Hepatocyte (in vitro differentiated cells): Measurements from ENCODE around the gene PRCD. TPM values are rescaled to one million over a fixed set of nuclear protein-coding genes. Genes with fewer than 3 reads are reported as not detected.

Source experiments
- DNase-seq: peaks from one replicate; pipeline ENCODE4 v3.0.0-alpha.2; 2016; ENCODE audit warnings: low spot score
- H2AFZ ChIP-seq: fragments of 200-600 bp; sonication (generic); 2 replicates; pipeline ENCODE4 v1.6.0; 2016; ENCODE audit warnings: antibody characterized with exemption, mild to moderate bottlenecking
- H3K27ac ChIP-seq: fragments of 200-600 bp; sonication (generic); 2 replicates; pipeline ENCODE4 v1.5.1; 2016; ENCODE audit warnings: mild to moderate bottlenecking
- H3K27me3 ChIP-seq: fragments of 200-600 bp; sonication (generic); 2 replicates; pipeline ENCODE4 v1.6.1; 2016
- H3K36me3 ChIP-seq: fragments of 200-600 bp; sonication (generic); replicated peaks from 2 replicates; pipeline ENCODE4 v1.5.1; 2016; ENCODE audit warnings: low read depth; ENCODE audit not compliant: insufficient read depth
- H3K4me1 ChIP-seq: fragments of 200-600 bp; sonication (generic); 2 replicates; pipeline ENCODE4 v1.5.1; 2016; ENCODE audit warnings: mild to moderate bottlenecking, moderate library complexity; ENCODE audit not compliant: insufficient read depth
- H3K4me2 ChIP-seq: fragments of 200-600 bp; sonication (generic); 2 replicates; pipeline ENCODE4 v1.6.0; 2016
- H3K4me3 ChIP-seq: fragments of 200-600 bp; sonication (generic); 2 replicates; pipeline ENCODE4 v1.5.1; 2016; ENCODE audit warnings: mild to moderate bottlenecking
- H3K79me2 ChIP-seq: fragments of 200-600 bp; sonication (generic); 2 replicates; pipeline ENCODE4 v1.6.0; 2017; ENCODE audit warnings: mild to moderate bottlenecking
- H3K9me2 ChIP-seq: fragments of 200-600 bp; sonication (generic); replicated peaks from 2 replicates; pipeline ENCODE4 v1.6.0; 2017; ENCODE audit warnings: mild to moderate bottlenecking; ENCODE audit not compliant: insufficient read depth
- H3K9me3 ChIP-seq: fragments of 200-600 bp; sonication (generic); 2 replicates; pipeline ENCODE4 v1.5.1; 2016; ENCODE audit warnings: low read depth, mild to moderate bottlenecking
- H4K20me1 ChIP-seq: fragments of 200-600 bp; sonication (generic); 2 replicates; pipeline ENCODE4 v1.6.0; 2016; ENCODE audit warnings: mild to moderate bottlenecking; ENCODE audit not compliant: insufficient read depth, poor library complexity, severe bottlenecking
- CTCF ChIP-seq: fragments of 200-600 bp; sonication (generic); IDR thresholded peaks from 2 replicates; pipeline ENCODE4 v1.5.1; 2016; ENCODE audit warnings: antibody characterized with exemption, mild to moderate bottlenecking; ENCODE audit not compliant: poor library complexity
- EZH2 ChIP-seq: fragments of 200-600 bp; sonication (generic); IDR thresholded peaks from 2 replicates; pipeline ENCODE4 v1.6.1; 2016; ENCODE audit warnings: antibody characterized with exemption, mild to moderate bottlenecking, borderline replicate concordance
- EZH2phosphoT487 ChIP-seq: fragments of 200-600 bp; sonication (generic); IDR thresholded peaks from one replicate; pipeline ENCODE4 v1.6.1; 2018; ENCODE audit warnings: antibody characterized with exemption, mild to moderate bottlenecking, low read depth, moderate library complexity; ENCODE audit not compliant: unreplicated experiment, severe bottlenecking
- WGBS: methylation state at CpG from one replicate; pipeline ENCODE4 v1.1.6; 2016; ENCODE audit warnings: low lambda C conversion rate; ENCODE audit errors: missing lambda C conversion rate; 5-methylcytosine and 5-hydroxymethylcytosine counted together
- polyA plus RNA-seq: library from polyadenylated mRNA; unstranded; fragments of >200 nt; fragmentation: Nextera tagmentation; extraction: Ambion mirVana; gene quantifications from 2 replicates; pipeline ENCODE4 v1.2.1, GENCODE V29; 2016
- total RNA-seq: library from RNA; depleted of rRNA; stranded (reverse); fragments of >200 nt; gene quantifications from 2 replicates; pipeline ENCODE4 v1.2.3, GENCODE V29; 2014

PRCD gene
- total and polyA plus RNA-seq, 2 experiments from 2014 or later: 2.0 to 10.2 TPM

GRCh38 chr17:76578376-76578775 is 38.5 kb downstream of the PRCD start:
- TF ChIP-seq EZH2phosphoT487 (no peak), CTCF (no peak)
- H3K4me1 ChIP-seq: no peaks in the 10 kb centered on the region
- H3K4me2 ChIP-seq: no peak overlapping the region
- H3K79me2 ChIP-seq: no peaks in the 10 kb centered on the region
- H3K9me3 ChIP-seq: no peaks in the 10 kb centered on the region
- H3K36me3 ChIP-seq: no peaks in the 10 kb centered on the region
- DNase-seq: peak; percentile 51
- 62% methylated on average over 5 of the region's 5 CpGs for WGBS
- no peaks in the 10 kb centered on the region for H4K20me1 ChIP-seq
- H3K9me2 ChIP-seq: no peaks in the 10 kb centered on the region
- no peak overlapping the region for H3K4me3 ChIP-seq
- peak overlapping the region; percentile 44 for H3K27ac ChIP-seq
- H3K27me3 ChIP-seq: peaks cover 3% of the 10 kb centered on the region
- no peak overlapping the region for H2AFZ ChIP-seq

- Histone ChIP-seq H3K4me2 (no peak overlapping the region), H3K4me3 (no peak overlapping the region), H3K27ac (no peak overlapping the region), H3K79me2 (no peaks in the 10 kb centered on the region), H3K4me1 (no peaks in the 10 kb centered on the region), H4K20me1 (no peaks in the 10 kb centered on the region), H3K9me2 (no peaks in the 10 kb centered on the region), H3K27me3 (peaks cover 7% of the 10 kb centered on the region), H2AFZ (no peak overlapping the region), H3K36me3 (no peaks in the 10 kb centered on the region), H3K9me3 (no peaks in the 10 kb centered on the region)
- no peak for DNase-seq
- WGBS: 93% methylated on average over 2 of the region's 2 CpGs
- no peak for TF ChIP-seq CTCF
- no peak for TF ChIP-seq EZH2
- TF ChIP-seq EZH2phosphoT487: no peak
Observed at GRCh38 chr17:76579281-76579680, 39.4 kb downstream of the PRCD start.

GRCh38 chr17:76581515-76581914 is 41.7 kb downstream of the PRCD start:
- Histone ChIP-seq H2AFZ (no peak overlapping the region), H3K4me2 (no peak overlapping the region), H3K9me2 (no peaks in the 10 kb centered on the region), H3K27me3 (peaks cover 23% of the 10 kb centered on the region), H3K9me3 (no peaks in the 10 kb centered on the region), H3K36me3 (no peaks in the 10 kb centered on the region), H3K27ac (no peak overlapping the region), H3K79me2 (no peaks in the 10 kb centered on the region), H3K4me1 (peaks cover 13% of the 10 kb centered on the region), H4K20me1 (no peaks in the 10 kb centered on the region), H3K4me3 (no peak overlapping the region)
- TF ChIP-seq EZH2phosphoT487 (no peak), EZH2 (no peak), CTCF (no peak)
- DNase-seq: no peak
- 82% methylated on average over 5 of the region's 5 CpGs for WGBS

- Histone ChIP-seq H3K9me3 (no peaks in the 10 kb centered on the region), H3K27ac (no peak overlapping the region), H3K27me3 (peaks cover 32% of the 10 kb centered on the region), H3K4me3 (no peak overlapping the region), H3K4me2 (no peak overlapping the region), H3K79me2 (no peaks in the 10 kb centered on the region), H3K36me3 (no peaks in the 10 kb centered on the region), H3K4me1 (peaks cover 13% of the 10 kb centered on the region), H2AFZ (no peak overlapping the region), H4K20me1 (no peaks in the 10 kb centered on the region), H3K9me2 (no peaks in the 10 kb centered on the region)
- TF ChIP-seq EZH2: no peak
- no peak for TF ChIP-seq CTCF
- TF ChIP-seq EZH2phosphoT487: no peak
- WGBS: 60% methylated on average over 3 of the region's 3 CpGs
- DNase-seq: no peak
Observed at GRCh38 chr17:76582660-76583059, 42.8 kb downstream of the PRCD start.
